Measurements from ENCODE around the gene ASPM. TPM values are rescaled to one million over a fixed set of nuclear protein-coding genes. Genes with fewer than 3 reads are reported as not detected.

Gene ASPM
- total RNA-seq, 1 donor from 2014 or later, result 0.69 TPM

GRCh38 chr1:197182716-197183115 is 36.2 kb upstream of the ASPM start:
- Mint-ChIP-seq H3K4me3 (no peak overlapping the region), H3K27ac (no peak overlapping the region), H3K4me1 (peaks cover 21% of the 10 kb centered on the region), H3K36me3 (ENCODE audit: low read depth) (peaks cover 68% of the 10 kb centered on the region), H3K9me3 (no peaks in the 10 kb centered on the region), H3K27me3 (no peaks in the 10 kb centered on the region)
- no peak for TF ChIP-seq CTCF (IDR thresholded peaks at IDR 0.05)
- CTCF ChIA-PET, result interaction anchor here (4.1 kb wide), 1 partner anchor 175 kb away, joined by 89 read pairs; no protein-coding TSS in a partner anchor
- DNase-seq (no peak), ATAC-seq (ENCODE audit: low read depth) (no peak)
- POLR2A ChIA-PET, result no interaction called here
- intact Hi-C loops (cut with micrococcal nuclease), result loop anchor here (5.0 kb wide), 2 partner anchors 340 to 735 kb away; partner anchors contain the start of gene LHX9

- peak overlapping the region; percentile 24 for H3K4me3 Mint-ChIP-seq
- ChIA-PET CTCF (interaction anchor here (0.8 to 4.1 kb wide), 3 partner anchors 9 to 176 kb away, joined by 3 to 89 read pairs (median 6); no protein-coding TSS in a partner anchor), POLR2A (no interaction called here)
- no peaks in the 10 kb centered on the region for H3K9me3 Mint-ChIP-seq
- H3K27me3 Mint-ChIP-seq, result no peaks in the 10 kb centered on the region
- H3K36me3 Mint-ChIP-seq (ENCODE audit: low read depth), result peaks cover 67% of the 10 kb centered on the region
- intact Hi-C loops (cut with micrococcal nuclease), result loop anchor here (5.0 kb wide), 2 partner anchors 340 to 735 kb away; partner anchors contain the start of gene LHX9
- peaks cover 21% of the 10 kb centered on the region for H3K4me1 Mint-ChIP-seq
- TF ChIP-seq CTCF (IDR thresholded peaks at IDR 0.05), result no peak
- DNase-seq, result no peak
- H3K27ac Mint-ChIP-seq, result no peak overlapping the region
- no peak for ATAC-seq (ENCODE audit: low read depth)
Observed at GRCh38 chr1:197181982-197182381, 35.5 kb upstream of the ASPM start.

- CTCF ChIA-PET, result interaction anchor here (0.6 to 4.1 kb wide), 14 partner anchors 14 to 1699 kb away, joined by 3 to 89 read pairs (median 3); no protein-coding TSS in a partner anchor
- Mint-ChIP-seq H3K27ac (no peak overlapping the region), H3K36me3 (ENCODE audit: low read depth) (peaks cover 63% of the 10 kb centered on the region), H3K27me3 (no peaks in the 10 kb centered on the region), H3K4me1 (peaks cover 21% of the 10 kb centered on the region), H3K4me3 (no peak overlapping the region), H3K9me3 (no peaks in the 10 kb centered on the region)
- DNase-seq, result no peak
- intact Hi-C loops (cut with micrococcal nuclease), result loop anchor here (1.0 to 5.0 kb wide), 4 partner anchors 147 to 737 kb away; partner anchors contain the start of gene LHX9
- peak; percentile 34 for TF ChIP-seq CTCF (IDR thresholded peaks at IDR 0.05)
- POLR2A ChIA-PET, result interaction anchor here (1.0 kb wide), 1 partner anchor 176 kb away, joined by 3 read pairs; no protein-coding TSS in a partner anchor
- peak; percentile 50 for ATAC-seq (ENCODE audit: low read depth)
Observed at GRCh38 chr1:197180252-197180878, 33.9 kb upstream of the ASPM start.

GRCh38 chr1:197178998-197179397 is 32.5 kb upstream of the ASPM start:
- no peak for TF ChIP-seq CTCF (IDR thresholded peaks at IDR 0.05)
- POLR2A ChIA-PET, result no interaction called here
- CTCF ChIA-PET, result interaction anchor here (0.8 to 4.1 kb wide), 3 partner anchors 10 to 179 kb away, joined by 3 to 89 read pairs (median 7); no protein-coding TSS in a partner anchor
- Mint-ChIP-seq H3K27ac (no peak overlapping the region), H3K9me3 (no peaks in the 10 kb centered on the region), H3K4me3 (no peak overlapping the region), H3K36me3 (ENCODE audit: low read depth) (peaks cover 65% of the 10 kb centered on the region), H3K27me3 (no peaks in the 10 kb centered on the region), H3K4me1 (peaks cover 21% of the 10 kb centered on the region)
- ATAC-seq (ENCODE audit: low read depth), result no peak
- intact Hi-C loops (cut with micrococcal nuclease), result no loop called here
- no peak for DNase-seq

- no peak for ATAC-seq (ENCODE audit: low read depth)
- no peaks in the 10 kb centered on the region for H3K27me3 Mint-ChIP-seq
- ChIA-PET POLR2A (no interaction called here), CTCF (no interaction called here)
- H3K4me1 Mint-ChIP-seq, result no peaks in the 10 kb centered on the region
- no peaks in the 10 kb centered on the region for H3K9me3 Mint-ChIP-seq
- intact Hi-C loops (cut with micrococcal nuclease), result no loop called here
- no peak overlapping the region for H3K27ac Mint-ChIP-seq
- no peak for TF ChIP-seq CTCF (IDR thresholded peaks at IDR 0.05)
- H3K36me3 Mint-ChIP-seq (ENCODE audit: low read depth), result peaks cover 67% of the 10 kb centered on the region
- H3K4me3 Mint-ChIP-seq, result no peak overlapping the region
- DNase-seq, result no peak
Observed at GRCh38 chr1:197174818-197175217, 28.3 kb upstream of the ASPM start.
